Body of pancreas (tissue), 4 donors: ENCODE measurements around the gene ADGRV1. TPM values are rescaled to one million over a fixed set of nuclear protein-coding genes. Genes with fewer than 3 reads are reported as not detected.

Source experiments
- ATAC-seq: fragments of 150-250 bp; one replicate; pipeline ENCODE4 v1.9.1; 2016
- DNase-seq, 4 donors: peaks; one replicate each; pipeline ENCODE4 v3.0.0-alpha.2; 2019
- H3K27ac ChIP-seq, 4 donors: fragments of 200-600 bp; sonication (generic); 1 replicate in 3 of 4; 2 replicates in 1 of 4; pipeline versions ENCODE4 v1.5.1 to v1.6.1; 2016 to 2019; ENCODE audit warnings: mild to moderate bottlenecking in 1 of 4, mixed read lengths in 1 of 4, moderate library complexity in 1 of 4
- H3K27me3 ChIP-seq, 2 donors: fragments of 200-600 bp; sonication (generic); one replicate each; pipeline ENCODE4 v1.6.0; 2016; ENCODE audit warnings: mild to moderate bottlenecking in 1 of 2
- H3K36me3 ChIP-seq, 2 donors: fragments of 200-600 bp; sonication (generic); replicated peaks in 1 of 2; 2 replicates each; pipeline ENCODE4 v1.5.1; 2016; ENCODE audit warnings: low read depth in 2 of 2; ENCODE audit not compliant: insufficient read depth in 1 of 2
- H3K4me1 ChIP-seq: fragments of 200-600 bp; sonication (generic); one replicate; pipeline ENCODE4 v1.6.0; 2016
- H3K4me3 ChIP-seq, 2 donors: fragments of 200-600 bp; sonication (generic); 1 replicate in 1 of 2; 2 replicates in 1 of 2; pipeline ENCODE4 v1.5.1; 2016 to 2019
- H3K9me3 ChIP-seq, 3 donors: fragments of 200-600 bp; sonication (generic); 1 replicate in 2 of 3; 2 replicates in 1 of 3; pipeline ENCODE4 v1.5.1; 2016
- POLR2A ChIP-seq, 3 donors: fragments of 450-650 bp; IDR thresholded peaks; one replicate each; pipeline ENCODE4 v1.6.1; 2016; ENCODE audit warnings: antibody characterized with exemption in 3 of 3, mild to moderate bottlenecking in 2 of 3
- WGBS, 2 donors: methylation state at CpG; one replicate each; pipeline ENCODE4 v1.1.5; 2017; 5-methylcytosine and 5-hydroxymethylcytosine counted together
- intact Hi-C: fragments of 100-400 bp; cut with DNase I; formaldehyde crosslinking; loops from one replicate; pipeline ENCODE4 v1.15.1; 2023
- total RNA-seq, 2 donors: library from RNA; depleted of rRNA; stranded (reverse); fragments of >200 nt; gene quantifications; one replicate each; pipeline ENCODE4 v1.1.0, GENCODE V29; 2016
- TF ChIP-seq, protein P1 (sequence below), 7 experiments: fragments of 450-650 bp in 4 of 7; fragments of 200-600 bp in 3 of 7; sonication (generic) in 3 of 7; IDR thresholded peaks; one replicate each; pipeline ENCODE4 v1.5.1; 2016 to 2019; ENCODE audit warnings: antibody characterized with exemption in 7 of 7

Gene ADGRV1
- total RNA-seq, 2 donors from 2014 or later, result 19.2 to 21.4 TPM

- TF ChIP-seq, protein P1, sequence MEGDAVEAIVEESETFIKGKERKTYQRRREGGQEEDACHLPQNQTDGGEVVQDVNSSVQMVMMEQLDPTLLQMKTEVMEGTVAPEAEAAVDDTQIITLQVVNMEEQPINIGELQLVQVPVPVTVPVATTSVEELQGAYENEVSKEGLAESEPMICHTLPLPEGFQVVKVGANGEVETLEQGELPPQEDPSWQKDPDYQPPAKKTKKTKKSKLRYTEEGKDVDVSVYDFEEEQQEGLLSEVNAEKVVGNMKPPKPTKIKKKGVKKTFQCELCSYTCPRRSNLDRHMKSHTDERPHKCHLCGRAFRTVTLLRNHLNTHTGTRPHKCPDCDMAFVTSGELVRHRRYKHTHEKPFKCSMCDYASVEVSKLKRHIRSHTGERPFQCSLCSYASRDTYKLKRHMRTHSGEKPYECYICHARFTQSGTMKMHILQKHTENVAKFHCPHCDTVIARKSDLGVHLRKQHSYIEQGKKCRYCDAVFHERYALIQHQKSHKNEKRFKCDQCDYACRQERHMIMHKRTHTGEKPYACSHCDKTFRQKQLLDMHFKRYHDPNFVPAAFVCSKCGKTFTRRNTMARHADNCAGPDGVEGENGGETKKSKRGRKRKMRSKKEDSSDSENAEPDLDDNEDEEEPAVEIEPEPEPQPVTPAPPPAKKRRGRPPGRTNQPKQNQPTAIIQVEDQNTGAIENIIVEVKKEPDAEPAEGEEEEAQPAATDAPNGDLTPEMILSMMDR (IDR thresholded peaks at IDR 0.05), result no peak
- TF ChIP-seq POLR2A (IDR thresholded peaks at IDR 0.05), result no peak
- ATAC-seq, result no peak
- WGBS, 2 donors, result 88 to 89% methylated on average over 3 of the region's 3 CpGs
- no peak for DNase-seq
- intact Hi-C loops, result no loop called here
- no peak overlapping the region for H3K27ac ChIP-seq
- no peaks in the 10 kb centered on the region for H3K36me3 ChIP-seq
- no peaks in the 10 kb centered on the region for H3K4me1 ChIP-seq
- H3K9me3 ChIP-seq, result no peaks in the 10 kb centered on the region
- no peaks in the 10 kb centered on the region for H3K27me3 ChIP-seq
- H3K4me3 ChIP-seq, result no peak overlapping the region
Measured at GRCh38 chr5:90830058-90830457, 271.5 kb downstream of the ADGRV1 start.

DNA sequence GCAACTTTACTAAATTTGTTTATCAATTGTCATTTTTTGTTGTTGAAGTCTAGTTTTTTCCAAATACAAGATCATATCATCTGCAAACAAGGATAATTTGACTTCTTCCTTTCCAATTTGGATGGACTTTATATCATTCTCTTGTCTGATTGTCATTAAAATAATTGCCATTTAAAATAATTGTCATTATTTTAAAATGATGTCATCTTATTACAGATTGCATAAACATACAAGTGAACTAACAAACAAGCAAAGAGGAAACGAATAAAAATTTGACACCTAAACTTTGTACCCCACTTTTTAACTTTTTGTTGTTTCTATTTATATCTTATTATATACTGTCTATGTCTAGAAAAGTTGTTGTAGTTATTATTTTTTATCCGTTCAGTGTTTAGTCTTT, 275.2 kb downstream of the ADGRV1 start:
- no peaks in the 10 kb centered on the region for H3K27me3 ChIP-seq
- H3K36me3 ChIP-seq, result no peaks in the 10 kb centered on the region
- intact Hi-C loops, result no loop called here
- 77 to 86% methylated on average over 2 of the region's 2 CpGs for WGBS, 2 donors
- no peak overlapping the region for H3K4me3 ChIP-seq
- no peak for ATAC-seq
- no peaks in the 10 kb centered on the region for H3K4me1 ChIP-seq
- TF ChIP-seq, protein P1 (IDR thresholded peaks at IDR 0.05), result no peak
- TF ChIP-seq POLR2A (IDR thresholded peaks at IDR 0.05), result no peak
- no peak for DNase-seq
- no peaks in the 10 kb centered on the region for H3K9me3 ChIP-seq
- H3K27ac ChIP-seq, result no peak overlapping the region

DNA sequence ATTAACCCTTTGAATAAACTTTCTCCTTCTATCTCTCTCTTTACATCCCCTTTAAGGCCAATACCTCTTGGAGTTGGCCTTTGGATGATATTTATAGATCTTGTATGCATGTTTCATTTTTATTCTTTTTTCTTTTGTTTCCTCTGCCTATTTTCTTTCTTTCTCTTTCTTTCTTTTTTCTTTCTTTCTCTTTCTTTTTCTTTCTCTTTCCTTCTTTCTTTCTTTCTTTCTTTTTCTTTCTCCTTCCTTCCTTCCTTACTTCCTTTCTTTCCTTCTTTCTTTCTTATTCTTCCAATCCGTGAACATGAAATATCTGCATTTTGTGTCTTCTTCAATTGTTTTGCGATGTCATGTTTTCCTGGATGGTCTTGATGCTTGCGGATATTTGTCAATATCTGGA, 276.1 kb downstream of the ADGRV1 start:
- no peaks in the 10 kb centered on the region for H3K36me3 ChIP-seq
- H3K4me3 ChIP-seq, result no peak overlapping the region
- no peaks in the 10 kb centered on the region for H3K9me3 ChIP-seq
- no peaks in the 10 kb centered on the region for H3K27me3 ChIP-seq
- DNase-seq (no peak), ATAC-seq (no peak)
- WGBS, 2 donors, result 96% methylated on average over 3 of the region's 3 CpGs
- intact Hi-C loops, result no loop called here
- TF ChIP-seq, protein P1 (IDR thresholded peaks at IDR 0.05), result no peak
- no peak for TF ChIP-seq POLR2A (IDR thresholded peaks at IDR 0.05)
- H3K27ac ChIP-seq, result no peak overlapping the region
- no peaks in the 10 kb centered on the region for H3K4me1 ChIP-seq

DNA sequence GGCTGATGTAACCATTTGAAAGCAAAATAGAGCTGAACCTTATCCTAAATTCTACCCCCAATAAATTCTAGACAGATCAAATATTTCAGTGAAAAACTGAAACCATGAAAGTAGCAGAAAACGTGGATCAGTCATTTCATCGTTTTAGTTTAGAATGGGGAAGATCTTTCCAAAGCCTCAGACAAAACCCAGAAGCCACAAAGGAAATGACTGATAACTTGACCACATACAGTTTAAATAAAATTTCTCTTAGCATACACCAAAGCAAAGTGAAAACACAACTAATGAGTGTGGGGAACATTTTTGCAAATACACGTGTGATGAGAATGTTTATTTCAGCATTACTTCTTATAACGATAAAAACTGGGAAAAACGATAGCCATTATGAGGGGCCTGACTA, 284.8 kb downstream of the ADGRV1 start:
- no peaks in the 10 kb centered on the region for H3K27me3 ChIP-seq
- intact Hi-C loops, result no loop called here
- H3K4me1 ChIP-seq, result no peaks in the 10 kb centered on the region
- no peak overlapping the region for H3K4me3 ChIP-seq
- H3K36me3 ChIP-seq, result no peaks in the 10 kb centered on the region
- no peak for TF ChIP-seq POLR2A (IDR thresholded peaks at IDR 0.05)
- TF ChIP-seq, protein P1 (IDR thresholded peaks at IDR 0.05), result no peak
- ATAC-seq, result no peak
- H3K27ac ChIP-seq, result no peak overlapping the region
- no peaks in the 10 kb centered on the region for H3K9me3 ChIP-seq
- no peak for DNase-seq
- 64 to 79% methylated on average over 5 of the region's 5 CpGs for WGBS, 2 donors

GRCh38 chr5:90844931-90845330, 286.3 kb downstream of the ADGRV1 start:
- DNase-seq (peak; percentile 7 to 68 (median 36)), ATAC-seq (peak; percentile 53)
- 41 to 56% methylated on average over 5 of the region's 5 CpGs for WGBS, 2 donors
- Histone ChIP-seq H3K36me3 (no peaks in the 10 kb centered on the region), H3K27ac (no peak overlapping the region), H3K9me3 (no peaks in the 10 kb centered on the region), H3K4me1 (no peaks in the 10 kb centered on the region), H3K27me3 (no peaks in the 10 kb centered on the region), H3K4me3 (no peak overlapping the region)
- intact Hi-C loops, result no loop called here
- TF ChIP-seq, protein P1 (IDR thresholded peaks at IDR 0.05), result no peak
- TF ChIP-seq POLR2A (IDR thresholded peaks at IDR 0.05), result no peak
